Breast epithelium (tissue), 4 donors: Measurements from ENCODE around the gene PCBD2. TPM values are rescaled to one million over a fixed set of nuclear protein-coding genes. Genes with fewer than 3 reads are reported as not detected.

Source experiments
- DNase-seq, 2 donors: peaks; one replicate each; pipeline ENCODE4 v3.0.0-alpha.2; 2019; ENCODE audit warnings: low spot score in 2 of 2
- H3K27ac ChIP-seq, 2 donors: fragments of 200-600 bp; sonication (generic) in 1 of 2; one replicate each; pipeline ENCODE4 v1.5.1; 2016 to 2019; ENCODE audit warnings: mild to moderate bottlenecking in 1 of 2
- H3K27me3 ChIP-seq, 2 donors: fragments of 200-600 bp; sonication (generic) in 1 of 2; one replicate each; pipeline versions ENCODE4 v1.5.1 to v1.6.0; 2017 to 2019; ENCODE audit warnings: control low read depth in 1 of 2, mild to moderate bottlenecking in 1 of 2
- H3K36me3 ChIP-seq: fragments of 200-600 bp; one replicate; pipeline ENCODE4 v1.5.1; 2019
- H3K4me1 ChIP-seq, 2 donors: fragments of 200-600 bp; sonication (generic); one replicate each; pipeline ENCODE4 v1.5.1; 2016 to 2019; ENCODE audit warnings: control low read depth in 1 of 2
- H3K4me3 ChIP-seq, 3 donors: fragments of 200-600 bp; sonication (generic); 1 replicate in 2 of 3; 2 replicates in 1 of 3; pipeline ENCODE4 v1.5.1; 2016 to 2019; ENCODE audit warnings: mild to moderate bottlenecking in 3 of 3, moderate library complexity in 2 of 3
- H3K9me3 ChIP-seq, 2 donors: fragments of 200-600 bp; sonication (generic) in 1 of 2; one replicate each; pipeline ENCODE4 v1.5.1; 2016 to 2019; ENCODE audit warnings: control low read depth in 1 of 2
- CTCF ChIP-seq, 3 donors: fragments of 450-650 bp; IDR thresholded peaks; one replicate each; pipeline ENCODE4 v1.5.1; 2016 to 2017; ENCODE audit warnings: antibody characterized with exemption in 3 of 3, mild to moderate bottlenecking in 3 of 3, moderate library complexity in 3 of 3
- POLR2A ChIP-seq: fragments of 450-650 bp; IDR thresholded peaks from one replicate; pipeline ENCODE4 v1.6.1; 2016; ENCODE audit warnings: antibody characterized with exemption, mild to moderate bottlenecking, moderate library complexity
- POLR2AphosphoS5 ChIP-seq, 3 donors: sonication (generic); formaldehyde crosslinking; IDR thresholded peaks; one replicate each; pipeline ENCODE4 v1.6.1; 2017; ENCODE audit warnings: antibody characterized with exemption in 3 of 3
- intact Hi-C: fragments of 100-400 bp; cut with DNase I; formaldehyde crosslinking; loops from one replicate; pipeline ENCODE4 v1.15.1; 2023; ENCODE audit warnings: low total_unique reads
- total RNA-seq, 3 donors: library from RNA; depleted of rRNA; stranded (reverse); fragments of >200 nt; gene quantifications; one replicate each; pipeline ENCODE4 v1.1.0, GENCODE V29; 2016

The PCBD2 gene
- total RNA-seq, 3 donors from 2014 or later, result 6.9 to 11.0 (median 8.8) TPM

GRCh38 chr5:134943547-134943946 is 38.6 kb downstream of the PCBD2 start:
- Histone ChIP-seq H3K36me3 (no peaks in the 10 kb centered on the region), H3K9me3 (no peaks in the 10 kb centered on the region), H3K27me3 (no peaks in the 10 kb centered on the region), H3K4me3 (no peak overlapping the region), H3K4me1 (no peaks in the 10 kb centered on the region), H3K27ac (no peak overlapping the region)
- no peak for TF ChIP-seq CTCF (IDR thresholded peaks at IDR 0.05)
- TF ChIP-seq POLR2AphosphoS5 (IDR thresholded peaks at IDR 0.05), result no peak
- TF ChIP-seq POLR2A, result no peak
- no peak for DNase-seq
- intact Hi-C loops, result no loop called here

- no peaks in the 10 kb centered on the region for H3K27me3 ChIP-seq
- no peaks in the 10 kb centered on the region for H3K36me3 ChIP-seq
- no peak overlapping the region for H3K4me3 ChIP-seq
- no peaks in the 10 kb centered on the region for H3K9me3 ChIP-seq
- no peaks in the 10 kb centered on the region for H3K4me1 ChIP-seq
- TF ChIP-seq POLR2A (no peak), POLR2AphosphoS5 (IDR thresholded peaks at IDR 0.05) (no peak), CTCF (IDR thresholded peaks at IDR 0.05) (no peak)
- no peak overlapping the region for H3K27ac ChIP-seq
- intact Hi-C loops, result no loop called here
- no peak for DNase-seq
These were observed 39.7 kb downstream of the PCBD2 start for GRCh38 chr5:134944630-134945029.

GRCh38 chr5:134945041-134945440 is 40.1 kb downstream of the PCBD2 start:
- DNase-seq, result no peak
- no peaks in the 10 kb centered on the region for H3K36me3 ChIP-seq
- intact Hi-C loops, result no loop called here
- no peak overlapping the region for H3K4me3 ChIP-seq
- TF ChIP-seq POLR2AphosphoS5 (IDR thresholded peaks at IDR 0.05), result no peak
- no peak for TF ChIP-seq CTCF (IDR thresholded peaks at IDR 0.05)
- TF ChIP-seq POLR2A, result no peak
- no peak overlapping the region for H3K27ac ChIP-seq
- no peaks in the 10 kb centered on the region for H3K27me3 ChIP-seq
- no peaks in the 10 kb centered on the region for H3K9me3 ChIP-seq
- H3K4me1 ChIP-seq, result no peaks in the 10 kb centered on the region

GRCh38 chr5:134948911-134949310 is 44.0 kb downstream of the PCBD2 start:
- Histone ChIP-seq H3K9me3 (peaks cover 0 to 1% of the 10 kb centered on the region in 2 donors), H3K27ac (no peak overlapping the region), H3K4me3 (no peak overlapping the region), H3K27me3 (no peaks in the 10 kb centered on the region), H3K36me3 (no peaks in the 10 kb centered on the region), H3K4me1 (no peaks in the 10 kb centered on the region)
- intact Hi-C loops, result no loop called here
- TF ChIP-seq POLR2A, result no peak
- no peak for TF ChIP-seq POLR2AphosphoS5 (IDR thresholded peaks at IDR 0.05)
- no peak for TF ChIP-seq CTCF (IDR thresholded peaks at IDR 0.05)
- DNase-seq, result no peak

GRCh38 chr5:134949316-134949715 is 44.4 kb downstream of the PCBD2 start:
- no peak for DNase-seq
- H3K4me1 ChIP-seq, result no peaks in the 10 kb centered on the region
- H3K36me3 ChIP-seq, result no peaks in the 10 kb centered on the region
- no peak overlapping the region for H3K4me3 ChIP-seq
- peaks cover 0 to 6% of the 10 kb centered on the region in 2 donors for H3K9me3 ChIP-seq
- no peaks in the 10 kb centered on the region for H3K27me3 ChIP-seq
- intact Hi-C loops, result no loop called here
- TF ChIP-seq POLR2A, result no peak
- TF ChIP-seq POLR2AphosphoS5 (IDR thresholded peaks at IDR 0.05), result no peak
- no peak for TF ChIP-seq CTCF (IDR thresholded peaks at IDR 0.05)
- H3K27ac ChIP-seq, result no peak overlapping the region
